ENCODE measurements around the gene RPS6KA1.

DNA sequence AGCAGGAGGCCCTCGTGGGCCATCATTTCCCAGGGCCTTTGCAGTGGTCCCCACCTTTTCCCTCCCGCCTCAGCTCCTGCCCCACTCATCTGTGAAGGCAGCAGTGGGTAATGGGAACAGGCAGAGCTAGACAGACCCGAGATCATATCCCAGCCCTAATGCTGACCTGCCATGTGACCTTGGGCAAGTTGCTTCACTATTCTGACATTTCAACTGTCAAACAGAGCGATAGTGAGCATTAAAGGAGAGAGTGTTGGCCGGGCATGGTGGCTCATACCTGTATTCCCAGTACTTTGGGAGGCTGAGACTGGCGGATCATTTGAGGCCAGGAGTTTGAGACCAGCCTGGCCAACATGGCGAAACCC is 51.7 kb downstream of the RPS6KA1 start:
- TF ChIP-seq ZNF274 (IDR thresholded peaks at IDR 0.05; ENCODE audit: low read depth, low read length) (no peak), YY1 (IDR thresholded peaks at IDR 0.05; ENCODE audit: insufficient read depth, insufficient read length) (no peak), SUZ12 (IDR thresholded peaks at IDR 0.05; ENCODE audit: extremely low read depth, insufficient read depth, insufficient read length) (no peak)
